Vagina (tissue), 2 donors: ENCODE results near the gene FRMPD1. TPM values are rescaled to one million over a fixed set of nuclear protein-coding genes. Genes with fewer than 3 reads are reported as not detected.
"Not testable (repeated sequence)": the region's sequence is repeated elsewhere in the genome, so short reads cannot be mapped to it uniquely, and the experiment has no call there.

Experiments used
- DNase-seq, 2 donors: peaks; one replicate each; pipeline ENCODE4 v3.0.0-alpha.2; 2017; ENCODE audit errors: extremely low spot score in 2 of 2
- H3K27ac ChIP-seq: fragments of 200-600 bp; sonication (generic); one replicate; pipeline ENCODE4 v1.5.1; 2019
- H3K27me3 ChIP-seq: fragments of 200-600 bp; sonication (generic); one replicate; pipeline ENCODE4 v1.5.1; 2019
- H3K36me3 ChIP-seq, 2 donors: fragments of 200-600 bp; sonication (generic); one replicate each; pipeline ENCODE4 v1.5.1; 2017 to 2019
- H3K4me1 ChIP-seq: fragments of 200-600 bp; sonication (generic); one replicate; pipeline ENCODE4 v1.5.1; 2019
- H3K4me3 ChIP-seq, 2 donors: fragments of 200-600 bp; sonication (generic); 1 replicate in 1 of 2; 2 replicates in 1 of 2; pipeline ENCODE4 v1.5.1; 2016 to 2019
- H3K9me3 ChIP-seq: fragments of 200-600 bp; sonication (generic); one replicate; pipeline ENCODE4 v1.5.1; 2019
- POLR2A ChIP-seq, 2 donors: fragments of 450-650 bp; IDR thresholded peaks; one replicate each; pipeline ENCODE4 v1.6.1; 2017; ENCODE audit warnings: antibody characterized with exemption in 2 of 2, mild to moderate bottlenecking in 2 of 2, moderate library complexity in 2 of 2
- POLR2AphosphoS5 ChIP-seq, 2 donors: sonication (generic); formaldehyde crosslinking; IDR thresholded peaks; one replicate each; pipeline ENCODE4 v1.9.0; 2017; ENCODE audit warnings: antibody characterized with exemption in 2 of 2, mild to moderate bottlenecking in 2 of 2, low read depth in 1 of 2; ENCODE audit not compliant: insufficient read depth in 1 of 2
- intact Hi-C: fragments of 100-400 bp; cut with DNase I; formaldehyde crosslinking; loops from one replicate; pipeline ENCODE4 v1.15.1; 2023
- total RNA-seq: library from RNA; depleted of rRNA; stranded (reverse); fragments of >200 nt; gene quantifications from one replicate; pipeline ENCODE4 v1.2.3, GENCODE V29; 2016
- TF ChIP-seq, protein P1 (sequence below), 3 experiments: fragments of 450-650 bp in 2 of 3; fragments of 200-600 bp in 1 of 3; sonication (generic) in 1 of 3; IDR thresholded peaks; one replicate each; pipeline ENCODE4 v1.5.1; 2017 to 2019; ENCODE audit warnings: antibody characterized with exemption in 3 of 3, mild to moderate bottlenecking in 2 of 3, moderate library complexity in 2 of 3

FRMPD1 gene
- total RNA-seq, 1 donor from 2014 or later, result 0.98 TPM

DNA sequence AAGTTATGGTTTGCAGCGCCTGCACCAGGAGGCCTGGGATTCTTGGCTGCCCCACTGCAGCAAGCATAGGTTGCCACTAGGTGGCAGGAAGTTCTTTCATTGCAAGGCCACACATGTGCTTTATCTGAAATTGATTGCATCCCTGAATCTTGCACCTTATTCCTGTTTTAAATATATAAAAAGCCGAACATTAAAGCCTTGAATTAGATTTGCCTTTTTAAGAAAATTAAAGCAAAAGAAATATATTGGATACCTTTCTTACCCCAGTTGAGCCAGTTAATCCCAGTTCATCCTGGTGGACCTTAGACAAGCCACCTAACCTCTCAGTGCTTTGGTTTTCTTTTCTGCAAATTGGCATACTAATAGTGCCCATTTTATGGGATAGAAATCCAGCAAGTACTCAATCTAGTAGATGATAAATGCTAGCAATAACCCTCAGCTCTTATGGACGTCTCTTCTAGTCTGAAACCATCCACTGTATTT, 96.6 kb downstream of the FRMPD1 start:
- Histone ChIP-seq H3K4me3 (no peak overlapping the region), H3K27me3 (no peaks in the 10 kb centered on the region), H3K36me3 (no peaks in the 10 kb centered on the region), H3K9me3 (no peaks in the 10 kb centered on the region), H3K27ac (no peak overlapping the region), H3K4me1 (no peaks in the 10 kb centered on the region)
- TF ChIP-seq, protein P1, sequence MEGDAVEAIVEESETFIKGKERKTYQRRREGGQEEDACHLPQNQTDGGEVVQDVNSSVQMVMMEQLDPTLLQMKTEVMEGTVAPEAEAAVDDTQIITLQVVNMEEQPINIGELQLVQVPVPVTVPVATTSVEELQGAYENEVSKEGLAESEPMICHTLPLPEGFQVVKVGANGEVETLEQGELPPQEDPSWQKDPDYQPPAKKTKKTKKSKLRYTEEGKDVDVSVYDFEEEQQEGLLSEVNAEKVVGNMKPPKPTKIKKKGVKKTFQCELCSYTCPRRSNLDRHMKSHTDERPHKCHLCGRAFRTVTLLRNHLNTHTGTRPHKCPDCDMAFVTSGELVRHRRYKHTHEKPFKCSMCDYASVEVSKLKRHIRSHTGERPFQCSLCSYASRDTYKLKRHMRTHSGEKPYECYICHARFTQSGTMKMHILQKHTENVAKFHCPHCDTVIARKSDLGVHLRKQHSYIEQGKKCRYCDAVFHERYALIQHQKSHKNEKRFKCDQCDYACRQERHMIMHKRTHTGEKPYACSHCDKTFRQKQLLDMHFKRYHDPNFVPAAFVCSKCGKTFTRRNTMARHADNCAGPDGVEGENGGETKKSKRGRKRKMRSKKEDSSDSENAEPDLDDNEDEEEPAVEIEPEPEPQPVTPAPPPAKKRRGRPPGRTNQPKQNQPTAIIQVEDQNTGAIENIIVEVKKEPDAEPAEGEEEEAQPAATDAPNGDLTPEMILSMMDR (IDR thresholded peaks at IDR 0.05), result peak; percentile 55 to 60 (median 57)
- no peak for TF ChIP-seq POLR2AphosphoS5 (IDR thresholded peaks at IDR 0.05; ENCODE audit: insufficient read depth in 1 of 2, low read depth in 1 of 2)
- intact Hi-C loops, result no loop called here
- no peak for DNase-seq

DNA sequence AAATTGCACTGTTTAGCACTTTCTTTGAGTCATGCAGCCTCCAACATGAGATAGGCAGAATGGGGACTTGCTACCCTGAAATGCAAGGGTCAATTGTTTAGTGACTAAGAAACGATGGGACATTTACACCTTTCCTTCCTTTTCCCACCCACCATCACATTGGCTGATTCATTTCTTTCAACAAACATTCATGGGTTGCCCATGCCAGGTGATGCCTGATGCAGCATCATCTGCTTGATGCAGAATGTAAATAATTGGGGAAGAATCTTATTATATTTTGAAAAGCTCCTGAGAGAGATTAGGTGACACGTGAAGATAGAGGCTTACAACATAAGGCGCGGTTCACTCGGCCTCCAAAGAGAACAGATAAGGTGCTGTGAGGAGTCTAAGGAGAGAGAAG, 98.4 kb downstream of the FRMPD1 start:
- no peak for DNase-seq
- Histone ChIP-seq H3K4me3 (no peak overlapping the region), H3K27me3 (no peaks in the 10 kb centered on the region), H3K4me1 (peaks cover 6% of the 10 kb centered on the region), H3K27ac (no peak overlapping the region), H3K9me3 (no peaks in the 10 kb centered on the region), H3K36me3 (no peaks in the 10 kb centered on the region)
- intact Hi-C loops, result no loop called here
- TF ChIP-seq, protein P1 (IDR thresholded peaks at IDR 0.05), result no peak
- TF ChIP-seq POLR2A (IDR thresholded peaks at IDR 0.05) (no peak), POLR2AphosphoS5 (IDR thresholded peaks at IDR 0.05; ENCODE audit: insufficient read depth in 1 of 2, low read depth in 1 of 2) (no peak)

DNA sequence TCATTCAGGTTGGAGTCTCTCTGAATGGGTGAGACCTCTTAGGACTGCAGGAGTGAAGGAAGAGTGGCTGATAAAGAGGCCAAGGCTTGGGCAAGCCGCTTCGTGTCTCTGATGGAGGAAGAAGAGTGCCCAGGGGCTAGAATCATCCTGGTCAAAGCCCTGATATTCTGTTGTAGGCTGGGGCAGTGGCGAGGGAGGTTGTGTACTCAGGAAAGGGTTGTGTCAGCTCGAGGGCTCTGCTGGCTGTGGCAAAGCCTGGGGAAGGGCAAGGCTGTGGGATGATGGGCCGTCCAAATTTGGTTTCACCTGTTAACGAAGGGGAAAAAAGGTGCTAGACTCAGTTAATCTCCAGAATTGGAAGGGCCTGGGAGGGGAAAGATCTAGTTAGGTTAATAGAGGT, 100.4 kb downstream of the FRMPD1 start:
- H3K27ac ChIP-seq, result no peak overlapping the region
- H3K4me1 ChIP-seq, result peaks cover 21% of the 10 kb centered on the region
- TF ChIP-seq POLR2A (IDR thresholded peaks at IDR 0.05) (no peak), POLR2AphosphoS5 (IDR thresholded peaks at IDR 0.05; ENCODE audit: insufficient read depth in 1 of 2, low read depth in 1 of 2) (no peak)
- TF ChIP-seq, protein P1 (IDR thresholded peaks at IDR 0.05), result no peak
- H3K36me3 ChIP-seq, result no peaks in the 10 kb centered on the region
- H3K27me3 ChIP-seq, result no peaks in the 10 kb centered on the region
- no peak for DNase-seq
- H3K9me3 ChIP-seq, result no peaks in the 10 kb centered on the region
- intact Hi-C loops, result no loop called here
- H3K4me3 ChIP-seq, result no peak overlapping the region

DNA sequence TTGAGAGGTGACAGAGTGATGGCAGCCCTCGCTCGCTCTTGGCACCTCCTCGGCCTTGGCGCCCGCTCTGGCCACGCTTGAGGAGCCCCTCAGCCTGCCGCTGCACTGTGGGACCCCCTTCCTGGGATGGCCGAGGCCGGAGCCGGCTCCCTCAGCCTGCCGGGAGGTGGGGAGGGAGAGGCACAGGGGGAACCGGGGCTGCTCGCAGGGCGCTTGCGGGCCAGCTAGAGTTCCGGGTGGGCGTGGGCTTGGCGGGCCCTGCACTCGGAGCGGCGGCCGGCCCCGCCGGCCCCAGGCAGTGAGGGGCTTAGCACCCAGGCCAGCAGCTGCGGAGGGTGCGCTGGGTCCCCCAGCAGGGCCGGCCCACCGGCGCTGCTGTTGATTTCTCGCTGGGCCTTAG, 101.0 kb downstream of the FRMPD1 start:
- intact Hi-C loops, H3K36me3 ChIP-seq, DNase-seq, H3K27me3 ChIP-seq, H3K4me3 ChIP-seq, H3K9me3 ChIP-seq, H3K27ac ChIP-seq: not testable (repeated sequence)
- H3K4me1 ChIP-seq, result peaks cover 21% of the 10 kb centered on the region

DNA sequence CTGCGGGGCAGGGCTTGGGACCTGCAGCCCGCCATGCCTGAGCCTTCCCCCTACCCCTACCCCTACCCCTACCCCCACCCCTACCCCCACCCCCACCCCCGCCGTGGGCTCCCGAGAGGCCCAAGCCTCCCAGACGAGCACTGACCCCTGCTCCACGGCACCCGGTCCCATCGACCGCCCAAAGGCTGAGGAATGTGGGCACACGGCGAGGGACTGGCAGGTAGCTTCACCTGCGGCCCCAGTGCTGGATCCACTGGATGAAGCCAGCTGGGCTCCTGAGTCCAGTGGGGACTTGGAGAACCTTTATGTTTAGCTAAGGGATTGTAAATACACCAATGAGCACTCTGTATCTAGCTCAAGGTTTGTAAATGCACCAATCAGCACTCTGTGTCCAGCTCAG, 101.4 kb downstream of the FRMPD1 start:
- H3K27ac ChIP-seq, H3K4me3 ChIP-seq, H3K36me3 ChIP-seq, H3K9me3 ChIP-seq, H3K27me3 ChIP-seq, intact Hi-C loops, DNase-seq: not testable (repeated sequence)
- peaks cover 21% of the 10 kb centered on the region for H3K4me1 ChIP-seq

DNA sequence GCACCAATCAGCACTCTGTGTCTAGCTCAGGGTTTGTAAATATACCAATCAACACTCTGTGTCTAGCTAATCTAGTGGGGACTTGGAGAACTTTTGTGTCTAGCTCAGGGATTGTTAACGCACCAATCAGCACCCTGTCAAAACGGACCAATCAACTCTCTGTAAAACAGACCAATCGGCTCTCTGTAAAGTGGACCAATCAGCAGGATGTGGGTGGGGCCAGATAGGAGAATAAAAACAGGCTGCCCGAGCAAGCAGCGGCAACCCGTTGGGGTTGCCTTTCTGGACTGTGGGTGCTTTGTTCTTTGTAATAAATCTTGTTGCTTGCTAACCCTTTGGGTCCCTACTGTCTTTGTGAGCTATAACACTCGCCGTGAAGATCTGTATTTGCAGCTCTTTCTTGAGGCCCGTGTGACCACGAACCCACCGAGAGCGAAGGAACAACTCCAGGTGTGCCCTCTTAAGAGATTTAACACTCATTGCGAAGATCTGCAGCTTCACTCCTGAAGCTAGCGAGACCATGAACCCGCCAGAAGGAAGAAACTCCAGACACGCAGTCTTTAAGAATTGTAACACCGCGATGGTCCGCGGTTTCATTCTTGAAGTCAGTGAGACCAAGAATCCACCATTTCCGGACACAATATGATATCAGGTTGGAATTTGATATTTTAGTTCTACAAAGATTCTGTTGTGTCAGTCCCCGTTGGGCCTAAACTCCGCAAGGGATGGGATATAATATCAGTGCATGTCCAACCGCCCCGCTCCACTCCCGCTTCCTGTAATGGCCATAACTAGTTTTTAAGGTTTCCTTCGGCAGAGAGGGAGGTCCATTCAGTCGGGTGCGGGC, 102.1 kb downstream of the FRMPD1 start:
- intact Hi-C loops, result no loop called here
- no peaks in the 10 kb centered on the region for H3K36me3 ChIP-seq
- H3K27me3 ChIP-seq, result no peaks in the 10 kb centered on the region
- TF ChIP-seq POLR2AphosphoS5 (IDR thresholded peaks at IDR 0.05; ENCODE audit: insufficient read depth in 1 of 2, low read depth in 1 of 2) (no peak), POLR2A (IDR thresholded peaks at IDR 0.05) (no peak)
- TF ChIP-seq, protein P1 (IDR thresholded peaks at IDR 0.05), result no peak
- H3K27ac ChIP-seq, result peak overlapping the region; percentile 89
- no peaks in the 10 kb centered on the region for H3K9me3 ChIP-seq
- no peak for DNase-seq
- peaks cover 21% of the 10 kb centered on the region for H3K4me1 ChIP-seq
- peak overlapping the region; percentile 86 to 94 for H3K4me3 ChIP-seq
